Measurements from ENCODE around the gene PDSS2. TPM values are rescaled to one million over a fixed set of nuclear protein-coding genes. Genes with fewer than 3 reads are reported as not detected.

Gene PDSS2
- total RNA-seq, 2 experiments from 2014 or later: 9.8 to 10.4 TPM

- ChIA-PET POLR2A (no interaction called here), CTCF (no interaction called here)
- no peak for DNase-seq
- no peaks in the 10 kb centered on the region for H3K9me3 Mint-ChIP-seq
- no peaks in the 10 kb centered on the region for H3K27me3 Mint-ChIP-seq
- H3K27ac Mint-ChIP-seq: no peak overlapping the region
- intact Hi-C loops (cut with micrococcal nuclease): no loop called here
- no peak overlapping the region for H3K4me3 Mint-ChIP-seq
- H3K36me3 Mint-ChIP-seq: peaks cover 7% of the 10 kb centered on the region
- H3K4me1 Mint-ChIP-seq (ENCODE audit: low read depth): no peaks in the 10 kb centered on the region
These were observed 195.0 kb downstream of the PDSS2 start for GRCh38 chr6:107264357-107264840.

- H3K4me3 Mint-ChIP-seq: no peak overlapping the region
- H3K36me3 Mint-ChIP-seq: peaks cover 7% of the 10 kb centered on the region
- POLR2A ChIA-PET: no interaction called here
- intact Hi-C loops (cut with micrococcal nuclease): no loop called here
- H3K9me3 Mint-ChIP-seq: no peaks in the 10 kb centered on the region
- no peak for DNase-seq
- CTCF ChIA-PET: no interaction called here
- no peaks in the 10 kb centered on the region for H3K4me1 Mint-ChIP-seq (ENCODE audit: low read depth)
- no peaks in the 10 kb centered on the region for H3K27me3 Mint-ChIP-seq
- H3K27ac Mint-ChIP-seq: no peak overlapping the region
These were observed 199.4 kb downstream of the PDSS2 start for GRCh38 chr6:107259951-107260350.

GRCh38 chr6:107248147-107248546 lies 211.2 kb downstream of the PDSS2 start:
- Mint-ChIP-seq H3K4me3 (no peak overlapping the region), H3K36me3 (peaks cover 1% of the 10 kb centered on the region), H3K27me3 (no peaks in the 10 kb centered on the region), H3K4me1 (ENCODE audit: low read depth) (no peaks in the 10 kb centered on the region), H3K27ac (no peak overlapping the region), H3K9me3 (no peaks in the 10 kb centered on the region)
- CTCF ChIA-PET: no interaction called here
- intact Hi-C loops (cut with micrococcal nuclease): no loop called here
- POLR2A ChIA-PET: interaction anchor here (0.6 kb wide), 1 partner anchor 453 kb away, joined by 3 read pairs; no protein-coding TSS in a partner anchor
- DNase-seq: no peak

GRCh38 chr6:107246972-107247615 lies 212.3 kb downstream of the PDSS2 start:
- Mint-ChIP-seq H3K27me3 (no peaks in the 10 kb centered on the region), H3K27ac (no peak overlapping the region), H3K9me3 (no peaks in the 10 kb centered on the region), H3K4me3 (no peak overlapping the region), H3K36me3 (peaks cover 2% of the 10 kb centered on the region), H3K4me1 (ENCODE audit: low read depth) (no peaks in the 10 kb centered on the region)
- intact Hi-C loops (cut with micrococcal nuclease): no loop called here
- no peak for DNase-seq
- POLR2A ChIA-PET: no interaction called here
- CTCF ChIA-PET: no interaction called here

- Mint-ChIP-seq H3K4me1 (ENCODE audit: low read depth) (no peaks in the 10 kb centered on the region), H3K27ac (no peak overlapping the region), H3K27me3 (no peaks in the 10 kb centered on the region), H3K9me3 (no peaks in the 10 kb centered on the region), H3K36me3 (peaks cover 6% of the 10 kb centered on the region), H3K4me3 (no peak overlapping the region)
- ChIA-PET POLR2A (no interaction called here), CTCF (no interaction called here)
- DNase-seq: no peak
- intact Hi-C loops (cut with micrococcal nuclease): no loop called here
These were observed 213.0 kb downstream of the PDSS2 start for GRCh38 chr6:107246249-107246971.

- Mint-ChIP-seq H3K27ac (no peak overlapping the region), H3K4me3 (no peak overlapping the region), H3K36me3 (peaks cover 6% of the 10 kb centered on the region), H3K27me3 (no peaks in the 10 kb centered on the region), H3K4me1 (ENCODE audit: low read depth) (no peaks in the 10 kb centered on the region), H3K9me3 (no peaks in the 10 kb centered on the region)
- ChIA-PET CTCF (no interaction called here), POLR2A (no interaction called here)
- DNase-seq: no peak
- intact Hi-C loops (cut with micrococcal nuclease): no loop called here
These were observed 214.5 kb downstream of the PDSS2 start for GRCh38 chr6:107244742-107245480.

GRCh38 chr6:107244082-107244741 lies 215.2 kb downstream of the PDSS2 start:
- ChIA-PET CTCF (no interaction called here), POLR2A (no interaction called here)
- Mint-ChIP-seq H3K9me3 (no peaks in the 10 kb centered on the region), H3K27ac (no peak overlapping the region), H3K4me3 (no peak overlapping the region), H3K36me3 (peaks cover 6% of the 10 kb centered on the region), H3K4me1 (ENCODE audit: low read depth) (no peaks in the 10 kb centered on the region), H3K27me3 (no peaks in the 10 kb centered on the region)
- intact Hi-C loops (cut with micrococcal nuclease): no loop called here
- no peak for DNase-seq

GRCh38 chr6:107243471-107243870 lies 215.9 kb downstream of the PDSS2 start:
- Mint-ChIP-seq H3K36me3 (peaks cover 6% of the 10 kb centered on the region), H3K4me1 (ENCODE audit: low read depth) (no peaks in the 10 kb centered on the region), H3K27ac (no peak overlapping the region), H3K4me3 (no peak overlapping the region), H3K9me3 (no peaks in the 10 kb centered on the region), H3K27me3 (no peaks in the 10 kb centered on the region)
- no peak for DNase-seq
- intact Hi-C loops (cut with micrococcal nuclease): no loop called here
- ChIA-PET POLR2A (no interaction called here), CTCF (no interaction called here)

GRCh38 chr6:107237992-107238660 lies 221.2 kb downstream of the PDSS2 start:
- no peaks in the 10 kb centered on the region for H3K4me1 Mint-ChIP-seq (ENCODE audit: low read depth)
- CTCF ChIA-PET: no interaction called here
- H3K9me3 Mint-ChIP-seq: peaks cover 11% of the 10 kb centered on the region

GRCh38 chr6:107235511-107235910 lies 223.9 kb downstream of the PDSS2 start:
- CTCF ChIA-PET: no interaction called here
- H3K4me1 Mint-ChIP-seq (ENCODE audit: low read depth): no peaks in the 10 kb centered on the region
- H3K27ac Mint-ChIP-seq: no peak overlapping the region
- H3K9me3 Mint-ChIP-seq: peaks cover 11% of the 10 kb centered on the region
- peaks cover 28% of the 10 kb centered on the region for H3K36me3 Mint-ChIP-seq
- no peaks in the 10 kb centered on the region for H3K27me3 Mint-ChIP-seq
- POLR2A ChIA-PET: no interaction called here
- intact Hi-C loops (cut with micrococcal nuclease): no loop called here
- no peak overlapping the region for H3K4me3 Mint-ChIP-seq
- no peak for DNase-seq

More at GRCh38 chr6:107237992-107238660, 221.2 kb downstream of the PDSS2 start:
- Mint-ChIP-seq H3K4me3 (no peak overlapping the region), H3K36me3 (peaks cover 28% of the 10 kb centered on the region), H3K27me3 (no peaks in the 10 kb centered on the region), H3K27ac (no peak overlapping the region)
- no peak for DNase-seq
- intact Hi-C loops (cut with micrococcal nuclease): no loop called here
- POLR2A ChIA-PET: no interaction called here

GRCh38 chr6:107235007-107235406 lies 224.4 kb downstream of the PDSS2 start:
- POLR2A ChIA-PET: no interaction called here
- Mint-ChIP-seq H3K4me1 (ENCODE audit: low read depth) (no peaks in the 10 kb centered on the region), H3K27ac (no peak overlapping the region), H3K36me3 (peaks cover 28% of the 10 kb centered on the region), H3K9me3 (peaks cover 11% of the 10 kb centered on the region), H3K4me3 (no peak overlapping the region), H3K27me3 (no peaks in the 10 kb centered on the region)
- CTCF ChIA-PET: interaction anchor here (0.7 kb wide), 1 partner anchor 15 kb away, joined by 3 read pairs; no protein-coding TSS in a partner anchor
- intact Hi-C loops (cut with micrococcal nuclease): no loop called here
- DNase-seq: no peak

GRCh38 chr6:107231243-107231642 lies 228.1 kb downstream of the PDSS2 start:
- Mint-ChIP-seq H3K4me1 (ENCODE audit: low read depth) (no peaks in the 10 kb centered on the region), H3K4me3 (no peak overlapping the region), H3K36me3 (peaks cover 14% of the 10 kb centered on the region), H3K27me3 (no peaks in the 10 kb centered on the region), H3K27ac (no peak overlapping the region), H3K9me3 (peaks cover 7% of the 10 kb centered on the region)
- POLR2A ChIA-PET: no interaction called here
- DNase-seq: no peak
- CTCF ChIA-PET: no interaction called here
- intact Hi-C loops (cut with micrococcal nuclease): no loop called here

Data from activated CD4-positive, alpha-beta memory T cell treated with anti-CD3 and anti-CD28 coated beads for 36 hours (primary cell).